Tibial artery (tissue), 4 donors: ENCODE results near the gene SORCS1.

Experiments
- DNase-seq, 2 donors: peaks; one replicate each; pipeline ENCODE4 v3.0.0-alpha.2; 2019
- H3K27ac ChIP-seq, 2 donors: fragments of 200-600 bp; sonication (generic) in 1 of 2; 1 replicate in 1 of 2; 2 replicates in 1 of 2; pipeline ENCODE4 v1.5.1; 2018 to 2019; ENCODE audit warnings: mild to moderate bottlenecking in 1 of 2
- H3K27me3 ChIP-seq, 2 donors: fragments of 200-600 bp; sonication (generic) in 1 of 2; one replicate each; pipeline versions ENCODE4 v1.5.1 to v1.6.0; 2016 to 2019
- H3K36me3 ChIP-seq, 3 donors: fragments of 200-600 bp; sonication (generic) in 2 of 3; one replicate each; pipeline ENCODE4 v1.5.1; 2016 to 2019; ENCODE audit warnings: mild to moderate bottlenecking in 2 of 3
- H3K4me1 ChIP-seq, 4 donors: fragments of 200-600 bp; sonication (generic) in 2 of 4; 1 replicate in 3 of 4; 2 replicates in 1 of 4; pipeline ENCODE4 v1.5.1; 2016 to 2019
- H3K4me3 ChIP-seq, 2 donors: fragments of 200-600 bp; sonication (generic) in 1 of 2; 1 replicate in 1 of 2; 2 replicates in 1 of 2; pipeline ENCODE4 v1.5.1; 2018 to 2019; ENCODE audit warnings: mild to moderate bottlenecking in 2 of 2
- H3K9me3 ChIP-seq, 3 donors: fragments of 200-600 bp; sonication (generic) in 1 of 3; one replicate each; pipeline ENCODE4 v1.5.1; 2016 to 2019
- intact Hi-C: fragments of 100-400 bp; cut with DNase I; formaldehyde crosslinking; loops from one replicate; pipeline ENCODE4 v1.15.0; 2023; ENCODE audit warnings: low total_unique reads
- TF ChIP-seq, protein P1 (sequence below), 2 experiments: fragments of 200-600 bp in 1 of 2; fragments of 450-650 bp in 1 of 2; IDR thresholded peaks; one replicate each; pipeline ENCODE4 v1.5.1; 2017 to 2019; ENCODE audit warnings: antibody characterized with exemption in 2 of 2, mild to moderate bottlenecking in 1 of 2, moderate library complexity in 1 of 2

The SORCS1 gene

DNA sequence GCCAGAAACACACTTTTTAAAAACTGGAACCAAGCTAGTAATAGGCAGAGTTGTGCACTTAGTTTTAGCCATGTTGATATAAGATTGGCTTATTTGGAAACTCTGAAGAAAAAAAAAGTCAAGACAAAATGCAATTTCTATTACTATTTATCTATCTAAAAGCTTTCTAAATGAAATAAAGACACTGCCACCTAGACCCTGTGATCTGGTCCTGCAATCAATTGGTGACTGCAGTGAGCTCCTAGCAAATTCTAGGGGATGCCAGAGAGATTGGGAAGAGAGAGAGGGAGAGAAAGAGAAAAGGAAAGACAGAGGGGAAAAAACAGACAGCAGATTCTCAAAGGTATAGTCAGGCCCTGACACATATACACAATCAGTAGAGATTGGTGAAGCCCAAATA lies 25.3 kb downstream of the SORCS1 start:
- H3K9me3 ChIP-seq = no peaks in the 10 kb centered on the region
- H3K27me3 ChIP-seq = no peaks in the 10 kb centered on the region
- H3K36me3 ChIP-seq = no peaks in the 10 kb centered on the region
- H3K4me1 ChIP-seq = no peaks in the 10 kb centered on the region
- no peak for DNase-seq
- intact Hi-C loops = no loop called here
- TF ChIP-seq, protein P1, sequence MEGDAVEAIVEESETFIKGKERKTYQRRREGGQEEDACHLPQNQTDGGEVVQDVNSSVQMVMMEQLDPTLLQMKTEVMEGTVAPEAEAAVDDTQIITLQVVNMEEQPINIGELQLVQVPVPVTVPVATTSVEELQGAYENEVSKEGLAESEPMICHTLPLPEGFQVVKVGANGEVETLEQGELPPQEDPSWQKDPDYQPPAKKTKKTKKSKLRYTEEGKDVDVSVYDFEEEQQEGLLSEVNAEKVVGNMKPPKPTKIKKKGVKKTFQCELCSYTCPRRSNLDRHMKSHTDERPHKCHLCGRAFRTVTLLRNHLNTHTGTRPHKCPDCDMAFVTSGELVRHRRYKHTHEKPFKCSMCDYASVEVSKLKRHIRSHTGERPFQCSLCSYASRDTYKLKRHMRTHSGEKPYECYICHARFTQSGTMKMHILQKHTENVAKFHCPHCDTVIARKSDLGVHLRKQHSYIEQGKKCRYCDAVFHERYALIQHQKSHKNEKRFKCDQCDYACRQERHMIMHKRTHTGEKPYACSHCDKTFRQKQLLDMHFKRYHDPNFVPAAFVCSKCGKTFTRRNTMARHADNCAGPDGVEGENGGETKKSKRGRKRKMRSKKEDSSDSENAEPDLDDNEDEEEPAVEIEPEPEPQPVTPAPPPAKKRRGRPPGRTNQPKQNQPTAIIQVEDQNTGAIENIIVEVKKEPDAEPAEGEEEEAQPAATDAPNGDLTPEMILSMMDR (IDR thresholded peaks at IDR 0.05) = no peak
- H3K27ac ChIP-seq = no peak overlapping the region
- H3K4me3 ChIP-seq = no peak overlapping the region

DNA sequence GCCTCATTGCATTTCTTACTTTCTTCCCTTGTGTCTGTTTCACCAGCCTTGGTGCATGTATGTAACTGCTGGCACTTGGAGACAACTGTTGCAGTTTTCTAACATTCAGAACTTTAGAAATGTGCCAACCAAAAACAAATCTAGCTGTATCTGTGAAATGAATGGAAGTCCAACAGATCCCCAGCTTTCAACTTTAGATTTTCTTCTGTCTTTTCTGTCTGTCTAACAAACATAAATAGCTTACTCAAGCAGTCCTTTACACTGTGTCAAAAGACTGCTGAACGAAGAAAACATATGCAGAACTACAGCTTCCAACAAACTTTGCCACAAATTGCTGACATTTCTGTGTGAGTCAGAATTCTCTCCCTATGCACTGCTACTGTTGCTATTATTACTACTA lies 30.9 kb downstream of the SORCS1 start:
- Histone ChIP-seq H3K4me1 (no peaks in the 10 kb centered on the region), H3K27ac (no peak overlapping the region), H3K9me3 (no peaks in the 10 kb centered on the region), H3K4me3 (no peak overlapping the region), H3K36me3 (no peaks in the 10 kb centered on the region), H3K27me3 (no peaks in the 10 kb centered on the region)
- TF ChIP-seq, protein P1 (IDR thresholded peaks at IDR 0.05) = no peak
- intact Hi-C loops = no loop called here
- no peak for DNase-seq

DNA sequence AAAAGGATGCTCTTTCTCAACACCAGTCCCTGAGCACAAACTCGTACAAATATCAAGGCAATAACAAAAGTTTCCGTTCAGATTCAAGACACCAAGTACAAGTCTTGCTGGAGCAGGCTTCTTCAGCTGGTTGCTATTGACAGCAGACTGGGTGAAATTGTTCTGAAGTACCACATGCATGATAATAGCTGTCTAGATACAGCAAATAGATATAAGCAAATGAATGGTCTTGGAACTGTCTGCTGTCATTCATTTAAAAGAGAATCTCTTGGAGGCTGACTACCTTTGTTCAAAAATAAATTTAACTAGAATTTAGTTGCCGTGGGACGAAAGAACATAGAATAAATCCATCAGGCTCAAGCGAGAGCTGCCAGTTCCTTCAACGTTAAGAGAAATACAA lies 35.5 kb downstream of the SORCS1 start:
- TF ChIP-seq, protein P1 (IDR thresholded peaks at IDR 0.05) = no peak
- H3K4me1 ChIP-seq = no peaks in the 10 kb centered on the region
- intact Hi-C loops = no loop called here
- no peak overlapping the region for H3K4me3 ChIP-seq
- no peaks in the 10 kb centered on the region for H3K27me3 ChIP-seq
- DNase-seq = no peak
- H3K9me3 ChIP-seq = no peaks in the 10 kb centered on the region
- H3K36me3 ChIP-seq = no peaks in the 10 kb centered on the region
- H3K27ac ChIP-seq = no peak overlapping the region

DNA sequence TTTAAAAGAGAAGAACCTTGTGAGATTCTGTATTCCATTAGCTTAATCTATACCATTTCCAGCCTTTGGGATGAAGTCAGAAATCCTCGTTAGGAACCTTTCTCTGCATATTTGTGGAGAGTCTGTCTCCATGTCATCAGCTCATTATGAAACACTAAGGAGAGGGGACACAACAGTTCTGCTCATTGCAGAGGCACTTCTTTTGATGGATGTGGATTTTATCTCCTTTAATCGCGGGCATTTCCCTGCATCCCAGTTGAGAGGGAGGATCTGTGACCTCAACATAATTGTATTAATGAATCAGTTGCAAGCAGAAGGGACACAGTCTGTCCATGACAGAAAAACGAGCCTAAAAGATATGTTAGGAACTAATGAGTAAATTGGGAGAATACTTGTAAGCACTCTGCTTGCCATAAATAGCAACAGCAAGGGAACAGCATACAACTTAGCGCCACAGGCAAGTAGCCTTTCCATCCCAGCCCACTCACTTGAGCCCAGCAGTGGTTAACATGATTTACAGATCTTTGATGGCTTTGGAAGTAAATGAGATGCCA lies 37.9 kb downstream of the SORCS1 start:
- no peaks in the 10 kb centered on the region for H3K9me3 ChIP-seq
- DNase-seq = no peak
- H3K27ac ChIP-seq = no peak overlapping the region
- no peak overlapping the region for H3K4me3 ChIP-seq
- no peaks in the 10 kb centered on the region for H3K27me3 ChIP-seq
- no peaks in the 10 kb centered on the region for H3K36me3 ChIP-seq
- TF ChIP-seq, protein P1 (IDR thresholded peaks at IDR 0.05) = no peak
- intact Hi-C loops = no loop called here
- H3K4me1 ChIP-seq = no peaks in the 10 kb centered on the region

DNA sequence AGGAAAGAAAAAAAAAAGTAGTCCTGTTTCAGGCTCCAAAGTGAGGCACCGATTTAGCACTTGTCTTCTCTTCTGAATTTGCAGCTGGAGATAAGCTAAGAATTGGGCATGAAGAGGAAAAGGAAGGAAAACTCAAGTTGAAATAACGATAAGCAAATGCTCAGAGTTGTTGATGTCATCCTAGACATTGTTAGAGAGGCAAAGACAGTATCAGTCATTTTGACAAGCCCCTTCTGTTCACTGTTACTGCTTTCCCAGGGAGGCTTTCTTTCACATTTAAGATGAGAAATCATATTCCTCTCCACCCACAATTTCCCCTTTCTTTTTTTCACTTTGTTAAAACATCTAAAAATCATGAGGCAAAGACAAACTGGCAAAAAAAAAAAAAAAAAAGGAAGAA lies 41.8 kb downstream of the SORCS1 start:
- Histone ChIP-seq H3K4me3 (no peak overlapping the region), H3K4me1 (no peaks in the 10 kb centered on the region), H3K36me3 (no peaks in the 10 kb centered on the region), H3K27ac (no peak overlapping the region), H3K27me3 (no peaks in the 10 kb centered on the region), H3K9me3 (no peaks in the 10 kb centered on the region)
- TF ChIP-seq, protein P1 (IDR thresholded peaks at IDR 0.05) = no peak
- no peak for DNase-seq
- intact Hi-C loops = no loop called here

DNA sequence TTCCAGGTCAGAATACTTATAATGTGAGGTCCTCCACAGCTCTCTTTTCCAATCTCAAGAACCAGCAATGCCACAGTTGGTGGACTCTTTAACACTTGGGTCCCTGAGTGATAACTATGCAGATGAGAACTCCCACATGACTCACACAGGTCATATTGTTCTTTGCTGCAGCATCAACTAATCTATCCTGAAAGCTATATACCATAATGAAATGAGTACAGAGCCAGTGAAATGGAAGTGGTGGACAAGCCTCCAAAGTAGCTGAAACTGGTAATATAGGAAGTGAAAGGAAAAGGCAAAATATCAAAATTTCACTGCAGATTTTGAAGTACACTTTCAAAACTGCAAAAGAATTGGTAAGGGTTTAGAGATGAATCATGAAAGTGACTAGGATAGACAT lies 45.6 kb downstream of the SORCS1 start:
- no peak for DNase-seq
- H3K9me3 ChIP-seq = no peaks in the 10 kb centered on the region
- no peak overlapping the region for H3K4me3 ChIP-seq
- TF ChIP-seq, protein P1 (IDR thresholded peaks at IDR 0.05) = no peak
- H3K4me1 ChIP-seq = no peaks in the 10 kb centered on the region
- no peak overlapping the region for H3K27ac ChIP-seq
- intact Hi-C loops = no loop called here
- H3K36me3 ChIP-seq = no peaks in the 10 kb centered on the region
- no peaks in the 10 kb centered on the region for H3K27me3 ChIP-seq
